HG03045 (cell line): ENCODE data around the gene BLTP2.
"Not testable (repeated sequence)": the region's sequence is repeated elsewhere in the genome, so short reads cannot be mapped to it uniquely, and the experiment has no call there.

ENCODE experiments used
- ATAC-seq: cut with Tn5 transposase; IDR thresholded peaks from one replicate; pipeline ENCODE4 v1.9.1; 2021; ENCODE audit warnings: mild to moderate bottlenecking, moderate library complexity; ENCODE audit not compliant: unreplicated experiment

The BLTP2 gene

DNA sequence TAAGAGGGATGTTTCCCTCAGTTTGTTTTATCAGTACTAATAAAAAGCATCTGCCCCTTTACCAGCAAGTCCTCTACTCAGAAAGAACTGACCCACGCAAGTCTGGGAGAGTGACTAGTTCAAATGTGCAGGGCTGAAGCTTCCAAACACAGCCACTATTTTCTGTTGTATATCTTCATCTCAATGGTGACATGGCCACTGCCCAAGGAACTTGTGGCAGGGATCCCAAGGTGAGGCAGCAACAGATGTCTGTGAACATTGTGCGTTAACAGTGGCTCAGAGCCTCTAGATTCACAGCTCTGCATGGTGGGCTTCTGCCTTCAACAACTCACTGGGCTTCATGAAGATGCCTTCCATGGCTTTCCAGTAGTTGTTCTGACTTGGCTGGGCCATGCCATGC, 3.7 kb upstream of the BLTP2 start:
- no peak for ATAC-seq

- ATAC-seq, result no peak
Measured at GRCh38 chr17:28646039-28646754, 1.2 kb upstream of the BLTP2 start.

DNA sequence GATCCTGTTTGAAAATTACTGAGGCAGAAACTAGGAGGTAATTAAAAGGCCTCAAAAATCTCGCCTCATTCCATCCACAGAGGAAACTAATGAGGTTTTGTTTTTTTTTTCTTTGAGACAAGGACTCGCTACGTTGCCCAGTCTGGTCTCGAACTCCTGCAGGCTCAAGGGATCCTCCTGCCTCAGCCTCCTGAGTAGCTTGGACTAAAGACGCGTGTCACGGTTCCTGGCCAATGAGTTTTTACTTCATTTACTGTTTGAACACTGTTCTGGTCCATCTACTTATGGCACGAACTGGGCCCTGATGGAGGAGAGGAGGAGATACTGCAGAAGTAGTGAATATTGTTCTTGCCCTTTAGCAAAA, 600 bp upstream of the BLTP2 start:
- no peak for ATAC-seq

GRCh38 chr17:28643983-28644786, 773 bp downstream of the BLTP2 start:
- ATAC-seq, result no peak

DNA sequence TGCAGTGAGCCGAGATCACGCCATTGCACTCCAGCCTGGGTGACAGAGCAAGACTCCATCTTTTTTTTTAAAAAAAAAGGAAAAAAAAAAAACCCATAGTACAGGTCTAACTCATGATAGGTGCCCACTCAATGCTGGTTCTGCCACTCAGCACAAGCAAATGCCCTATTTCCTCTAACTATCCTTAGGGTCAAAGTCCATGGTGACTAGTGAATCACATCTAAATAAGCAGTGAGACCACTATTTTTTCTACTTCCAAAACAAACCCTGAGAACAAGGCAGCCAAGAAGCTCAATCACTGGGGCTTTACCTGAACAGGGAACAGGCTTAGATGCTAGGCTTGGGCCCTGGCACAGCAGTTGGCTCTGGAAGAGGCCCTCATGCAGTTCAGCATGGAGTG, 3.4 kb downstream of the BLTP2 start:
- no peak for ATAC-seq

DNA sequence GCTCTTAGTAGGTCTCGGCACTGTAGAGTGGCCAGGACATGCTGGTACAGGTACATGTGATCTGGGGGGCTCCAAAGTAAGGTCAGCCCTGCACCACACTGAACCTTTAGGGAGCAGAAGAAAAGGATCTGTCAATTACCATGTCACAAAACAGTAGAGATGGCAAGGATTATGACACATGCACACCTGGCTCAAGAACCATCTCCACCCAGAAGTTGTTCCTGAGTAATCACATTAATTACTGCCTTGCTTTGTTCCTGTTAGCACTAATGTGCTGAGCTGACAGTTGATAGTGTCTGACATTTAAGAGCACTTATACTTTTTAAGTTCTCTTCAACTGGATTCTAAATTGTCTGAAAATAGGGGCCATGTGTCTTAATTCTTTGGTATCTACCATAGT, 9.5 kb downstream of the BLTP2 start:
- no peak for ATAC-seq

DNA sequence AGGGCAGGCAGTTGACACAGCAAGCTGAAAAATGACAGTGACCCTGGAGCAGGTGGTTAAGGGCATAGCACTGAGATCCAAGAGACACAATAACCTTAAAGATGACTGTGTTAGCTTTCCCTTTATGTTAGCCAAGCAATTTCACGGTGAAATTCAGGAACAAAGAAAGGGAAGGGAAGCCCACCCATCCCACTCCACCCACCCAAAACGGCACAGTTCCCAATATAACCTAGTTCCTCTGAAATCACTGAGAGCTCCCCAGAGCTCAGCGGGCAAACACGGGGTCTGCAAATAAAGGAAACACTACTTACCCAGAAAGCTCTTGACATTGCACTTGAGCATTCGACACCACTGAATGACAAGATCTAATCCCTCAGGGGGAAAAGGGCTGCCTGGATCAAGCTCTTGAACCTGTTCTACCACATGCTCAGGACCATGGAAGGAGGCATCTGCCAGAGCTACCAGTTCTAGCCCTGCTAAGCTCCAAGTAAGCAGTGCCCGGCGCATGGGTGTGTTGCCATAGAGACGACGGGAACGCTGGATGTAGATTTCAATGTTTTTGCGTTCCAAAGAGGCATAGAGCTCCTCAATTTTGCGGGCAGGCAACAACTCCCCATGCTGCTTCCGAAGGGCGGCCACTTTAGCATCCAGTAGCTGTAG, 10.6 kb downstream of the BLTP2 start:
- ATAC-seq, result no peak

DNA sequence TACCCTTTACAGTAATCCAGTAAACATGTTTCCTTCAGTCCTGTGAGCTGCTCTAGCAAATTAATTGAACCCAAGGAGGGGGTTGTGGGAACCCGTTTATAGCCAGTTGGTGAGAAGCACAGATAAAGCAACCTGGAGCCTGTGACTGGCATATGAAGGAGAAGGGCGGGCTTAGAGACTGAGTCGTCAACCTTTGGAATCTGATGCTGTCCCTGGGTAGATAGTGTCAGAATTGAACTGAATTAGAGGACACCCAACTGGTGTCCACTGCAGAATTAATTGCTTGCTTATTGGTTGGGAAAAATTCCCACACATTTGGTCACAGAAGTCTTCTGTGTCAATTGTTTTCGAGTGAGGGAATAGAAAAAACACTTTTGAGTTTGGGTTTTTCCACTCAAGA, 18.1 kb downstream of the BLTP2 start:
- no peak for ATAC-seq

DNA sequence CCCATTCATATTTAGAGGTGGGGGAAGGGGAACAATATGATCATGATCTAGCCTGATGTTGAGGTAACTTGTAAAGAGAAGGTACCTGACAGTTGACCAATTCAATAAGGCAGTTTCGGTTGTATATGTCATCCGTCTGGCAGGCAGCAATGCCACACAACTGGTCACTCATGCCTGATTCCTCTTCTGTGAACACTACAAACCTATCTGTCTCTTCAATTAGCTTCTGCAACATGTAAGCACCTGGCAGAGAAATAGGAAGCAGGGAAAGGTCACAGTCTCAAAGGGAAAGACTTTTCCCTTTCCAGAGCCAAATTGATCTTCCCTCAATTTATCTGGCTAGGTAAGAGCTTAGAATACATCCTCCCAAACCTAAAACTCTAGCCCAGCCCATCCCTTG, 20.8 kb downstream of the BLTP2 start:
- ATAC-seq, result no peak

DNA sequence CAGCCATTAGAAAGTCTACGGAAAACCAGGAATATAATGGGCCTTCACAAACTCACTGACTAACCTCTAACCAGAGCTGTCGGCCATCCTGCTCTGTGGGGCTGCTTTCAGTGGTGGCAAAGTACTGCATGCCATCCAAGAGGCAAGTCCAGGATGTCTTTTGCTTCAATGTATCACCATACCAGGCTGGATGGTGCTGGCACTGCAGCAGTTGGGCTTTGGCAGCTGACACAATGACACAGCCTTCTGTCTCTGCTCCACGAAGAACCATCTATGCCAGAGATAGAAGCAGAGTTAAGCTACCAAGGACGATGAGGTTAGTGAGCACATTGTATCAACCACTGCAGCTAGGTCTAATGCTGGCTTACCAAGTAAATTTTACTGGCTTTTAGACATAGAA, 21.3 kb downstream of the BLTP2 start:
- ATAC-seq, result no peak

DNA sequence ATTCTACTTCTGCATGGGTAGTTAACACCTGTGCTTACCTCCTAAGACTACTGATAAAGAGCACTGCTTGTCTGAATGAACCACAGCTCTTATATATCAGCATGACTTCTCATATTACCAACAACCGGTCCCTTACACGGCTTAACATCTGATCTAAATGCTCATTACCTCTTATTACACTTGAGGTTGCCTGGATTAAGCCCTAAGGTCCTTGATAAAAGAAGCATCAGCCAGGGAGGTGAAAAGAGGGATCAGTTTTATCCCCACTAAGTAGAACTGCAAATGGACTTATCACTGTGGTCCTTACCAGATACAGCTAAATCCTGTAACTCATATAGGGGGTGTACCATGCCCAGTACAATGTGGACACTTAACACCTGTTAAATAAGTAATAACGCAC, 22.8 kb downstream of the BLTP2 start:
- no peak for ATAC-seq

DNA sequence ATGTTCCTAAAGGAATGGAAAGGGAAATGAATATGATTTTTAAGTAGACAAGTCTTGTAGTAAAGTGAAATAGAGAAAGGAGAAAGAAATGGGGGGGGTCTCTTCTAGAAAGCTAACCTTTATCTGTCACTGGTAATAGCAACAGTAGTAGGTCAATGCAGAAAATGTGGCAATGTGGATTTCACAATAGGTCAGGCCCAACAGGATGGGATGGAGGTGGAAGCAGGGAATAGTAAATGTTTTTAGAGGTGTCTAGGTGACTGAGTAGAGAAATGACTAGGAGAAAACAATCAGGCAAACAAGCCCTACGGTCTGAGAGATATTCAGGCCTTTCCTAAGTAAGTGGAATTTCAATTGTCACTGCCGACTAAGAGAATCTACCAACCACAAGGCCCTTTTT, 24.9 kb downstream of the BLTP2 start:
- no peak for ATAC-seq

DNA sequence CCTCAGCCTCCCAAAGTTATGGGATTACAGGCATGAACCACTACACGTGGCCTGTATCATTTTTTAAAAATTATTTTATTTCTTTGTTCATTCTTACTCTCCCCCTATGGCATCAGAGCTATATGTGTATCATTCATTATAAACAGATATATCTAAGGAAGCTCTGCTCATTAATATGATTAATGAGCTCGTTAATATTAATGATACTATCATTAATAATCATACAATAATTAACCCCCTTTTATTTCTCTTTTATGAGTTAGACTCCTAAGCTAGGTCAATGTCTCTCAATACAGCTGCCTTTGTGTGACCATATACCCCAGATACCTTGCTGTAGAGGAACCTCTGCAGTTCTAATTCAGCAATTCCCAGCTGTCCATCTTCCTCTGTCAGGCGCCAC, 26.5 kb downstream of the BLTP2 start:
- no peak for ATAC-seq

GRCh38 chr17:28616281-28616680, 28.7 kb downstream of the BLTP2 start:
- no peak for ATAC-seq

DNA sequence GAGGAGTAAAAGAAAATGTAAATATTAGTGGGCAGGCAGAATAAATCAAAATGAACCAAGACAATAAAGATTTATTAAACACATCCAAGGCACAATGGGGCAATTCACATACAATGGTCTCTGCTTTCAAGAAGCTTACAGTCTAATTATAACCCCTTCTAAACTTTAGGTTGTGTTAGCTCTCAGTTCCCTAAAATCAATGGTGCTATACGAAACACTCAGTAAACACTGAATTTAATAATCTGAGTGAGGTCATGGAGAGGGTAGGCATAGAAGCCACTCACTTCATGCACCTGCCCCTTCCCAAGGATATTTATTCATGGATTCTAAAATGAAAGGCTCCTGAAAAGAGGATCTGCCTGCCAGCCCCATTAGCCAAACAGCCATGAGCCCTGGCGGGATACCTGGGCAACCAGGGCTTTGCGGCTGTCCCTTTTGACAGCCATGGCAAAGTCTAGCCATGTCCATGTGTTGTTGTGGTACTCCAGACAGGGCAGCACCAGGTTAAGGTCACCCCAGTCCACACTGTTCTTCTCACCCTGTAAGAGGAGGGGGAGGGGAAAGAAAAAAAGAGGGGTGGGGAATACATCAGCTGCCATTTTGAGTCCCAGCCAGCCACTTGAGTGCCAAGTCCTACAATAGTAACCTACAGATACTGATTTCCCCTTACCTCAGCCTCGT, 29.6 kb downstream of the BLTP2 start:
- no peak for ATAC-seq

DNA sequence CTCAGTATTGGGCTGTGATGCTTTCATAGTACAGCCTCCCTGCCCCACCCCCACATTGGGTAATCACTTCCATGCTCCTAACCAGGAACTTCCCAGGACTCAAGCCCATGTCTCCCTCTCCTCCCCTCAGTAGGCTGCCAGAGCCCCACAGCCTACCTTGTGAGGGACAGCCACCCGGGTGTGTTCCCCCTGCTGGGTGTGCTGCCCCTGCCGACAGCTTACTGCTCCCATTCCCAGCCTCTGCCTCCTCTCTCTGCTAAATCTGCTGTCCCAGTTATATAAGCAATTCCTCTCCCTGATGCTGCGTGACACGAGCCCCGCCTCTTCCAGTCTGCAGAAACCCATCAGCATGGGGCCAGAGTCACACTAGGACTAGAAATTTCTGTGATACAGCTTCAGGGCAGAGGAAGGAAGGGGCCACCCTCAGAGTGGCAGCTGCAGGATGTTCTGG, 31.0 kb downstream of the BLTP2 start, which contains the start of gene RSKR:
Gene RSKR (minus strand): TSS at position 255 of the 451 bp plus-strand sequence. CDS start 24 bp downstream, at position 231.
- ATAC-seq, result no peak

- ATAC-seq, result no peak
Measured at GRCh38 chr17:28612936-28613872, 31.8 kb downstream of the BLTP2 start.

- no peak for ATAC-seq
Measured at GRCh38 chr17:28612531-28612930, 32.4 kb downstream of the BLTP2 start.

- no peak for ATAC-seq
Measured at GRCh38 chr17:28610376-28610775, 34.6 kb downstream of the BLTP2 start.

DNA sequence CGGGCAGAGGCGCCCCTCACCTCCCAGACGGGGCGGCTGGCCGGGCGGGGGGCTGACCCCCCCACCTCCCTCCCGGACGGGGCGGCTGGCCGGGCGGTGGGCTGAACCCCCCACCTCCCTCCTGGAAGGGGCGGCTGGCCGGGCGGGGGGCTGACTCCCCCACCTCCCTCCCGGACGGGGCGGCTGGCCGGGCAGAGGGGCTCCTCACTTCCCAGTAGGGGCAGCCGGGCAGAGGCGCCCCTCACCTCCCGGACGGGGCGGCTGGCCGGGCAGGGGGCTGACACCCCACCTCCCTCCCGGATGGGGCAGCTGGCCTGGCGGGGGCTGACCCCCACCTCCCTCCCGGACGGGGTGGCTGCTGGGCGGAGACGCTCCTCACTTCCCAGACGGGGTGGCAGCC, 40.9 kb downstream of the BLTP2 start:
- ATAC-seq, result not testable (repeated sequence)
